ENCODE data around the gene NUDT16L1.

DNA sequence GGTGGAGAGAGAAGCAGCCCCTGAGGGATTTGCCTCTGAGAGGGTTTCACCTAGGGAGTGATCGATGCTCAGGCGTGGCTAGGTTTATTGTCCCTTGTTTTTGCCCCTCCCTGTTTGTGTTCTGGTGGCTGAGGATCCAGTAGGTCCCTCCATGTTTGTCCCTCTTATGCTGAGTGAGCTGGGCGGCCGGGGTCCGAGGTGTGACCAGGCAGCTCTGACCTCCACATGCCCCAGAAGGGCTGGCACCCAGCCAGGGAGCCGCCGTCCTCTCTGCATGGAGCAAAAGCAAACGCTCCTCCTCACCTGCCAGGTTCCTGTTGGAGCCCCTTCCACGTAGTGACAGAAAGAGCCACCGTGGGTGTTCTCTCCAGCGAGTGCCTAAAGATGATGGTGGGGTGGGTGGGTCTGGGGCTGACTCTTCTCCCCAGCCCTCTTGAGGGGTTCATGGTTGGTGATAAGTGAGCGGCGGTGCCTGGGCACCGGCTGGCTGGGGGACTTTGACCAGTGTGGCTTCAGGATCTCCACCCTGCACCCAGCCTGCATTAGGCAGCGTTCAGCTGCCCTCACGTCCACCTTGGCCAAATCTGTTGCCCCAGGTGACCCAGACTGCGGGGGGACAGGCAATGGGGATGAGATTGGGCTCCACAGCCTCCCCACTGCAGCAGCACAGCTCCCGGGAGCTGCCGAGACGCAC is 14.1 kb upstream of the NUDT16L1 start:
- TF ChIP-seq, protein P1, sequence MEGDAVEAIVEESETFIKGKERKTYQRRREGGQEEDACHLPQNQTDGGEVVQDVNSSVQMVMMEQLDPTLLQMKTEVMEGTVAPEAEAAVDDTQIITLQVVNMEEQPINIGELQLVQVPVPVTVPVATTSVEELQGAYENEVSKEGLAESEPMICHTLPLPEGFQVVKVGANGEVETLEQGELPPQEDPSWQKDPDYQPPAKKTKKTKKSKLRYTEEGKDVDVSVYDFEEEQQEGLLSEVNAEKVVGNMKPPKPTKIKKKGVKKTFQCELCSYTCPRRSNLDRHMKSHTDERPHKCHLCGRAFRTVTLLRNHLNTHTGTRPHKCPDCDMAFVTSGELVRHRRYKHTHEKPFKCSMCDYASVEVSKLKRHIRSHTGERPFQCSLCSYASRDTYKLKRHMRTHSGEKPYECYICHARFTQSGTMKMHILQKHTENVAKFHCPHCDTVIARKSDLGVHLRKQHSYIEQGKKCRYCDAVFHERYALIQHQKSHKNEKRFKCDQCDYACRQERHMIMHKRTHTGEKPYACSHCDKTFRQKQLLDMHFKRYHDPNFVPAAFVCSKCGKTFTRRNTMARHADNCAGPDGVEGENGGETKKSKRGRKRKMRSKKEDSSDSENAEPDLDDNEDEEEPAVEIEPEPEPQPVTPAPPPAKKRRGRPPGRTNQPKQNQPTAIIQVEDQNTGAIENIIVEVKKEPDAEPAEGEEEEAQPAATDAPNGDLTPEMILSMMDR (IDR thresholded peaks at IDR 0.05), result no peak
- TF ChIP-seq EP300 (IDR thresholded peaks at IDR 0.05), result no peak
